Measurements from ENCODE around the gene PADI6.

PADI6 gene

DNA sequence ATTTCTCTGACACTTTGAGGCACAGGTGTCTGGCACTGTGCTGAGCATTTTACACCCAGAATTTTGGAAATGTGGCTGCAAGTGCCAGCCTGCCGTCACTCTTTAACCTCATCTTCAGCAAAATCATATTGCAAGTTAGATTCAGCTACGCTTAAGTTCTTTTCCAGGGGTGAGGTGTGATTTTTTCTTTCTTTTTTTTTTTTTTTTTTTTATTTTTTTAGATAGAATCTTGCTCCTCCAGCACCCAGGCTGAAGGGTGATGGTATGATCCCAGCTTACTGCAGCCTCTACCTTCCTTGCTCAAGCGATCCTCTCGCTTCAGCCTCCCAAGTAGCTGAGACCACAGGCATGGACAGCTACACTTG is 70.0 kb downstream of the PADI6 start:
- no peak for DNase-seq (ENCODE audit: low read depth, low spot score)
- ChIA-PET POLR2A (interaction anchor here (0.7 kb wide), 1 partner anchor 1525 kb away, joined by 4 read pairs; no protein-coding TSS in a partner anchor), CTCF (interaction anchor here (1.2 to 1.6 kb wide), 3 partner anchors 10 to 165 kb away, joined by 3 to 8 read pairs (median 6); no protein-coding TSS in a partner anchor)
- no peak overlapping the region for H3K4me3 ChIP-seq (ENCODE audit: low read depth, low read length)
- TF ChIP-seq, protein P1, sequence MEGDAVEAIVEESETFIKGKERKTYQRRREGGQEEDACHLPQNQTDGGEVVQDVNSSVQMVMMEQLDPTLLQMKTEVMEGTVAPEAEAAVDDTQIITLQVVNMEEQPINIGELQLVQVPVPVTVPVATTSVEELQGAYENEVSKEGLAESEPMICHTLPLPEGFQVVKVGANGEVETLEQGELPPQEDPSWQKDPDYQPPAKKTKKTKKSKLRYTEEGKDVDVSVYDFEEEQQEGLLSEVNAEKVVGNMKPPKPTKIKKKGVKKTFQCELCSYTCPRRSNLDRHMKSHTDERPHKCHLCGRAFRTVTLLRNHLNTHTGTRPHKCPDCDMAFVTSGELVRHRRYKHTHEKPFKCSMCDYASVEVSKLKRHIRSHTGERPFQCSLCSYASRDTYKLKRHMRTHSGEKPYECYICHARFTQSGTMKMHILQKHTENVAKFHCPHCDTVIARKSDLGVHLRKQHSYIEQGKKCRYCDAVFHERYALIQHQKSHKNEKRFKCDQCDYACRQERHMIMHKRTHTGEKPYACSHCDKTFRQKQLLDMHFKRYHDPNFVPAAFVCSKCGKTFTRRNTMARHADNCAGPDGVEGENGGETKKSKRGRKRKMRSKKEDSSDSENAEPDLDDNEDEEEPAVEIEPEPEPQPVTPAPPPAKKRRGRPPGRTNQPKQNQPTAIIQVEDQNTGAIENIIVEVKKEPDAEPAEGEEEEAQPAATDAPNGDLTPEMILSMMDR (IDR thresholded peaks at IDR 0.05; ENCODE audit: insufficient read depth, low read length, missing control alignments): no peak

DNA sequence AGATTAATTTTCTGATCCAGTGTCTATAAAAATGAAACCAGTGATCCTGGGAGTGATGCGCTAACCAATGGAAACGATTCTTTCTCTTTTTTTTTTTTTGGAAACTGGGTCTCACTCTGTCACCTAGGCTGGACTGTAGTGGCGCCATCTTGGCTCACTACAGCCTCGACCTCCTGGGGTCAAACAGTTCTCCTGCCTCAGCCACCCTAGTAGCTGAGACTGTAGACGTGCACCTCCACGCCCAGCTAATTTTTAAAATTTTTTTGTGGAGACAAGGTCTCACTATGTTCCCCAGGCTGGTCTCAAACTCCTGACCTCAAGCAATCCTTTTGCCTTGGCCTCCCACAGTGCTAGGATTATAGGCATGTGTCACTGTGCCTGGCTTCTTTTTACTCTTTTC is 70.8 kb downstream of the PADI6 start:
- DNase-seq (ENCODE audit: low read depth, low spot score): no peak
- no peak overlapping the region for H3K4me3 ChIP-seq (ENCODE audit: low read depth, low read length)
- TF ChIP-seq, protein P1 (IDR thresholded peaks at IDR 0.05; ENCODE audit: insufficient read depth, low read length, missing control alignments): no peak
- ChIA-PET POLR2A (no interaction called here), CTCF (interaction anchor here (0.6 to 1.6 kb wide), 5 partner anchors 10 to 36 kb away, joined by 3 to 8 read pairs (median 3); no protein-coding TSS in a partner anchor)

DNA sequence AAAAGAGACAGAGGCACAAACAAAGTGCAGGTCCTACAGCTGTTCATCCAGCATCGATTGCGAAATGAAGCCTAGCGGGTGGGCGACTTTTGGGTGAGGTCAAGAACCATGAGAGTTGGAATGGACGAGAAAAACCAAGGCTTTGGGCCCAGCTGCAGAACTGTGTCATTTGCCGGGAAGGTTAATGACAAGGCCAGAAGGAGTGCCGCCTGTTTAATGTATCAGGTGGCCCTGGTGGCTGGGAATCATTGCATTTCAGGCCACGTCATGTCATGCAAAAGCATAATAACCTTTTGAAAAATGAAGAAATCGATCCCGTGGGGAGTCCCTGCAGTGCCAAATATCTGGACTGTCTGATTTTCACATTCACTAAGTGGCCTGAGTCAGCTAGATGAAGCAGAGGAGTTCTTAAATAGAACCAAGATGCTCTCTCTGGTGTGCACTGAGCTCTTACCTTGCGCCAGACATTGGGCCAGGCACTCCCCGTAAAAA is 75.6 kb downstream of the PADI6 start:
- no peak for DNase-seq (ENCODE audit: low read depth, low spot score)
- CTCF ChIA-PET: no interaction called here
- POLR2A ChIA-PET: no interaction called here
- no peak overlapping the region for H3K4me3 ChIP-seq (ENCODE audit: low read depth, low read length)
- TF ChIP-seq, protein P1 (IDR thresholded peaks at IDR 0.05; ENCODE audit: insufficient read depth, low read length, missing control alignments): no peak

All from AG04449 (cell line).